Transverse colon (tissue), 4 donors: ENCODE results near the gene SCAPER.
"Not testable (repeated sequence)": the region's sequence is repeated elsewhere in the genome, so short reads cannot be mapped to it uniquely, and the experiment has no call there.

Source experiments
- CTCF ChIP-seq, 5 experiments: fragments of 200-600 bp in 3 of 5; fragments of 450-650 bp in 2 of 5; sonication (generic) in 3 of 5; IDR thresholded peaks; 1 replicate in 2 of 5; 2 replicates in 3 of 5; pipeline ENCODE4 v1.5.1; 2016 to 2017; ENCODE audit warnings: antibody characterized with exemption in 5 of 5, inconsistent platforms in 3 of 5, mild to moderate bottlenecking in 2 of 5, moderate library complexity in 1 of 5
- EP300 ChIP-seq: sonication (generic); formaldehyde crosslinking; IDR thresholded peaks from one replicate; pipeline ENCODE4 v1.6.1; 2017; ENCODE audit warnings: antibody characterized with exemption, low read depth
- POLR2A ChIP-seq: fragments of 450-650 bp; IDR thresholded peaks from one replicate; pipeline ENCODE4 v1.6.1; 2016; ENCODE audit warnings: antibody characterized with exemption, mild to moderate bottlenecking, moderate library complexity
- POLR2AphosphoS5 ChIP-seq, 3 donors: sonication (generic); formaldehyde crosslinking; IDR thresholded peaks; one replicate each; pipeline ENCODE4 v1.6.1; 2016; ENCODE audit warnings: antibody characterized with exemption in 3 of 3

GRCh38 chr15:76899931-76900310 is 5.2 kb downstream of the SCAPER start:
- TF ChIP-seq CTCF (IDR thresholded peaks at IDR 0.05); POLR2A; POLR2AphosphoS5 (IDR thresholded peaks at IDR 0.05); EP300: not testable (repeated sequence)
